ENCODE results near the gene BCO2. TPM values are rescaled to one million over a fixed set of nuclear protein-coding genes. Genes with fewer than 3 reads are reported as not detected.

The BCO2 gene
- total RNA-seq, 2 experiments from 2014 or later, result 0.97 to 1.4 TPM

DNA sequence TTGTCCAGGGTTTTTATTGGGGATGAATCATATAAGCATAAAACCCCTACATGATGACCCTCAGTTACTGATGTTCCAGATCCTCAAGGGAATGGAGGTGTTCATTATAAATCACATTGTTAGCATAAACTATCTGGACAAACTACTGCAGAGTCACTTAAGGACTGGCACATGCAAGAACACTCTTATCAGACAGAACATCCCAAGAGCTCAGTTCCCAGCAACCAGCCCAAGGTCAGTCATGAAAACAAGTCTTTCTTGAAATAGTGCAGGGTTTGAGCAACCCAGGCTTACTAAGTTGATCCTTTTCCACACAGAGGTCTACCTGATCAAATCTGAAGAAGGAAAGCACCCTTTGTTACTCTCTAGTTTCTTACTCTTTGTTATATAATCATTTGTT is 37.4 kb downstream of the BCO2 start:
- H3K27ac Mint-ChIP-seq, result no peak overlapping the region
- no peaks in the 10 kb centered on the region for H3K9me3 Mint-ChIP-seq
- no peak overlapping the region for H3K4me3 Mint-ChIP-seq
- H3K27me3 Mint-ChIP-seq, result peaks cover 6% of the 10 kb centered on the region
- DNase-seq, result no peak
- no peaks in the 10 kb centered on the region for H3K36me3 Mint-ChIP-seq (ENCODE audit: low read depth)
- TF ChIP-seq CTCF (IDR thresholded peaks at IDR 0.05), result no peak
- no peak for ATAC-seq
- intact Hi-C loops (cut with micrococcal nuclease), result loop anchor here (10.0 kb wide), 1 partner anchor 342 kb away; no protein-coding TSS in a partner anchor
- CTCF ChIA-PET, result interaction anchor here (0.9 kb wide), 1 partner anchor 37 kb away, joined by 4 read pairs; the partner anchor contains the start of gene BCO2
- peaks cover 5% of the 10 kb centered on the region for H3K4me1 Mint-ChIP-seq (ENCODE audit: low read depth)
- POLR2A ChIA-PET, result no interaction called here

- ChIA-PET CTCF (interaction anchor here (0.6 to 3.9 kb wide), 4 partner anchors 19 to 342 kb away, joined by 3 to 32 read pairs (median 4); no protein-coding TSS in a partner anchor), POLR2A (no interaction called here)
- Mint-ChIP-seq H3K27ac (no peak overlapping the region), H3K27me3 (peaks cover 6% of the 10 kb centered on the region), H3K9me3 (no peaks in the 10 kb centered on the region), H3K4me3 (no peak overlapping the region), H3K36me3 (ENCODE audit: low read depth) (no peaks in the 10 kb centered on the region), H3K4me1 (ENCODE audit: low read depth) (peaks cover 5% of the 10 kb centered on the region)
- intact Hi-C loops (cut with micrococcal nuclease), result loop anchor here (10.0 kb wide), 1 partner anchor 341 kb away; no protein-coding TSS in a partner anchor
- ATAC-seq (no peak), DNase-seq (no peak)
- TF ChIP-seq CTCF (IDR thresholded peaks at IDR 0.05), result no peak
These were observed 38.4 kb downstream of the BCO2 start for GRCh38 chr11:112213753-112214152.

DNA sequence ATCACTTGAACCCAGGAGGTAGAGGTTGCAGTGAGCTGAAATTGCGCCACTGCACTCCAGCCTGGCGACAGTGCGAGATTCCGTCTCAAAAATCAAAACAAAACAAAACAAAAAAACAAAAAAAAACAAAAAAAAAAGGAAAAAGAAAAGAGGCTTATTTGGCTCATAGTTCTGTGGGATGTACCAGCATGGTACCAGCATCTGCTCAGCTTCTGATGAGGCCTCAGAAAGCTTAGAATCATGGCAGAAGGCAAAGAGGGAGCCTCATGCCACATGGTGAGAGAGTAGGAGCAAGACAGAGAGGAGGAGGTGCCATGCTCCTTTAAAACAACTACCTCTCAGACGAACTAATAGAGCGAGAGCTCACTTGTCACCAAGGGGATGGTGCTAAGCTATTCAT is 40.3 kb downstream of the BCO2 start:
- Mint-ChIP-seq H3K4me1 (ENCODE audit: low read depth) (peaks cover 10% of the 10 kb centered on the region), H3K4me3 (no peak overlapping the region), H3K27ac (no peak overlapping the region), H3K27me3 (peaks cover 6% of the 10 kb centered on the region), H3K36me3 (ENCODE audit: low read depth) (no peaks in the 10 kb centered on the region), H3K9me3 (no peaks in the 10 kb centered on the region)
- ChIA-PET CTCF (interaction anchor here (1.2 to 3.9 kb wide), 2 partner anchors 64 to 66 kb away, joined by 3 to 32 read pairs; no protein-coding TSS in a partner anchor), POLR2A (interaction anchor here (1.0 kb wide), 1 partner anchor 25 kb away, joined by 3 read pairs; no protein-coding TSS in a partner anchor)
- TF ChIP-seq CTCF (IDR thresholded peaks at IDR 0.05), result no peak
- no peak for DNase-seq
- intact Hi-C loops (cut with micrococcal nuclease), result loop anchor here (10.0 kb wide), 1 partner anchor 339 kb away; no protein-coding TSS in a partner anchor
- no peak for ATAC-seq

- no peaks in the 10 kb centered on the region for H3K9me3 Mint-ChIP-seq
- ChIA-PET POLR2A (interaction anchor here (1.0 kb wide), 1 partner anchor 24 kb away, joined by 3 read pairs; no protein-coding TSS in a partner anchor), CTCF (interaction anchor here (1.2 to 3.9 kb wide), 2 partner anchors 63 to 65 kb away, joined by 3 to 32 read pairs; no protein-coding TSS in a partner anchor)
- no peak overlapping the region for H3K4me3 Mint-ChIP-seq
- no peak for ATAC-seq
- no peaks in the 10 kb centered on the region for H3K36me3 Mint-ChIP-seq (ENCODE audit: low read depth)
- H3K27ac Mint-ChIP-seq, result no peak overlapping the region
- no peak for DNase-seq
- peaks cover 4% of the 10 kb centered on the region for H3K27me3 Mint-ChIP-seq
- no peak for TF ChIP-seq CTCF (IDR thresholded peaks at IDR 0.05)
- H3K4me1 Mint-ChIP-seq (ENCODE audit: low read depth), result peaks cover 6% of the 10 kb centered on the region
- intact Hi-C loops (cut with micrococcal nuclease), result loop anchor here (10.0 kb wide), 1 partner anchor 338 kb away; no protein-coding TSS in a partner anchor
These were observed 41.3 kb downstream of the BCO2 start for GRCh38 chr11:112216561-112217105.
